ENCODE data around the gene RIPOR3.
A peak's percentile ranks its signal among the peaks of the same experiment; 100 is the strongest.
"Not testable (repeated sequence)": the region's sequence is repeated elsewhere in the genome, so short reads cannot be mapped to it uniquely, and the experiment has no call there.

The RIPOR3 gene

DNA sequence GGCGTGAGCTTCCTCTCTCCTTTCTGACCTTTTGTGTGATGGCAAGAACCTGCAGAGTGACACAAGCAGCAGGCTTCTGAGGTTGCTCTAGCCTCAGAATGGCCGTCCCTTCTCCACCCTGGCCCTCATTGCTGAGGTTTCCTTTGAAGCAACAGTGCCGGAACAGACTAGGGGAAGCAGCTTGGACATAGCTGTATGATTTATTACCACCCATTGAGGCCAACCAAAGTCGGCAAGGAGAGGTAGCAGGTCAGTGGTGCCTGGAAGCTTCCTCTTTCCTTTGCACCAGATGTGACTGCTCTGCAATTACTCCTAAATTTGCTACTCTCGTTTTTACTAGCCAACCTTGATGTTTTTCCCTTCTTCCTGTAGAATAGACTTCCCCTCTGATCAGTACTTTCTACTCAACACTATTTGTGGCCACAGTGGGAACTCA is 149.7 kb downstream of the RIPOR3 start:
- peak; percentile 28 to 40 for ATAC-seq

DNA sequence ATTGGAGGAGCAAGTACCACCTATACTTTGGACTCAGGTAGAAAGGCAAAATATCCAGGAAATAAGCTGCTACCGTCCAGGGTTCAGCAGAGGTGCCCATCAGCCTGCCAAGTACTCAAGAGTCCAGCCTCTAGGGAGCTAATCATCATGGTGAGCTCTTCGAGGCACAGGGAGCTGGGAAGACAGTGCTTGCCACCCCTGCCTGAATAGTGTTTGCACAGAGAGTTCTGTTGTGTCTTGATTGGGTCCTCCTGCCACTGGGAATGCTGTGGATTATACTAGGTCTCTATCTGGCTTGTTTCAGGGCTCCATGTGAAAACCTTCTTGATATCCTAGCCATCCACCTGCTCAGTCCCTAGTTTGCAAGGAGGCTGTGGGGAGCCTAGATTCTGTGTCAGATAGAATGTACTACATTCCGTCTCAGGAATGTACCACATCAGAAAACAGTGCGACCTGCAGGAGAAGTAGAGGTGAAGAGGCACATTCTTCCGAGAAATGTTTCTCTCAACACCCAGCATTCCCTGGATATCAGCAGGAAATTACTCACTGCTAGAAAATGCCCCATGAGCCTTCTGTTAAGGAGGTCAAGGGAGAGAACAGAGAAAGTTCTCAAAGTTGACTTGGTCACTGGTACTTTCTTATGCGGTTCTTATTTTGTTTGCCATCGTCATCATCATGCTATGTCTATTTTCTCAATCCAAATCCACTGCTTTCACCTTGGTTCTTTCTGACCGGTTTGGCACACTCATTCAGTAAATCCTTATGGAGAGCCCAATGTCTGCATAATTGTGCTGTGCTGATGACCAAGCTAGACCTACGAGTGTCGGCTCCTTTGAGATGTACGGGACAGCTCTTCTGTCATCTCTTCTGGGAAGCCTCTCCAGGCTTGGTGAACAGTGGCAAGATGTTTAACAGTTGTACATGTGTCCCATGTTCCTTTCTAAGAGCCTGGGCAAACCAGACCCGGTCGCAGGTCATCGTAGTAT is 150.4 kb downstream of the RIPOR3 start:
- no peak for ATAC-seq

DNA sequence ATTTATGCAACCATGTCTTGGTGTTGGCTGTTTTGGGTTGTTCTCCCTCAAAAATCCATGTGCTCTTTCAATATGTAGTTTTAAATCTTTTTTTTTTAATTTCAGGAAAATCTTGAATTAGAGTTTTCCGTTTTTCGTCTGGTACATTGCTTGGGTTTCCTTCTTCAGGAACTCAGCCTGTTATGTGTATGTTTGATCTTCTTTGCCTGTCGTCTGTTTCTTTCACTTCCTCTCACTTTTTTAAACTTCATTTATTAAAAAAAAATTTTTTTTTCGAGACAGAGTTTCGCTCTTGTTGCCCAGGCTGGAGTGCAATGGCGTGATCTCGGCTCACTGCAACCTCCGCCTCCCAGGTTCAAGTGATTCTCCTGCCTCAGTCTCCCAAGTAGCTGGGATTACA is 151.5 kb downstream of the RIPOR3 start:
- ATAC-seq: not testable (repeated sequence)

DNA sequence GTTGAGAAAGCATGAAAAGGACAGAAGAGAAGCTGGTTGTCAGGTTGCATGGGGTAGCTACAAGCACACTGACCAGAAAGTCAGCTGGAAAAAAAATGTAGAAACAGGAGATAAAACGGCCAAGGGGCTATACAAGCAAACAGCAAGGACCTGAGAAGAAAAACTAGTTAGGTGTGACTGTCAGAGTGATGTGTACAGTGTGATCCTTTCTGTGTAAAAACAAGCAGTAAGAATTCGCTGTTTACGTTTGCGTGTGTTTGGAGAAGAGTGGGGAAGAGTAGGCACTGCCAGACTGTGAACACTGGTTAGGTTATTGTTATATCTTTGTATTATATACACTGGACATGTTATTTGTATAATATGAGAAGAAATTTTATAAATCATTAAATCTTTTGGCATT is 153.1 kb downstream of the RIPOR3 start:
- ATAC-seq: no peak

GRCh38 chr20:50537546-50538201 is 153.7 kb downstream of the RIPOR3 start:
- ATAC-seq: no peak

DNA sequence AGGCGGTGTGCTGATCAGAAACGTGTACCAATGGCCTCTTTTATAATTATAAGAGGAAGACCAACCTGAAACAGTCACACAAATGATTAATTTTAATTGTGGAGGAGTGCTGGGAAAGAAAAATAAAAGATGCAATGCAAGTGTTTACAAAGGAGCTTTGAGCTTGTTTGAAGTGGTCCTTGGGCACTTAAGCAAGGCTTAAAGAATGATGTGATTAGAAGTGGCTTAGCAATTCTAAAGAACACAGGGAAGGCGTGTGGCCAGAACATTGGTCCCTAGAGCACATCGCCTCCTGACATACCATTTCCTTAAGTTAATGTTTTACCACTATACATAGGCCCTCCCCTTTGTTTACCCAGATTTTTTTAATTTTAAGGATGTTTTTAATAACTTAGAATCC is 155.0 kb downstream of the RIPOR3 start:
- ATAC-seq: no peak
